ENCODE results near the gene KIF1C.

The KIF1C gene

DNA sequence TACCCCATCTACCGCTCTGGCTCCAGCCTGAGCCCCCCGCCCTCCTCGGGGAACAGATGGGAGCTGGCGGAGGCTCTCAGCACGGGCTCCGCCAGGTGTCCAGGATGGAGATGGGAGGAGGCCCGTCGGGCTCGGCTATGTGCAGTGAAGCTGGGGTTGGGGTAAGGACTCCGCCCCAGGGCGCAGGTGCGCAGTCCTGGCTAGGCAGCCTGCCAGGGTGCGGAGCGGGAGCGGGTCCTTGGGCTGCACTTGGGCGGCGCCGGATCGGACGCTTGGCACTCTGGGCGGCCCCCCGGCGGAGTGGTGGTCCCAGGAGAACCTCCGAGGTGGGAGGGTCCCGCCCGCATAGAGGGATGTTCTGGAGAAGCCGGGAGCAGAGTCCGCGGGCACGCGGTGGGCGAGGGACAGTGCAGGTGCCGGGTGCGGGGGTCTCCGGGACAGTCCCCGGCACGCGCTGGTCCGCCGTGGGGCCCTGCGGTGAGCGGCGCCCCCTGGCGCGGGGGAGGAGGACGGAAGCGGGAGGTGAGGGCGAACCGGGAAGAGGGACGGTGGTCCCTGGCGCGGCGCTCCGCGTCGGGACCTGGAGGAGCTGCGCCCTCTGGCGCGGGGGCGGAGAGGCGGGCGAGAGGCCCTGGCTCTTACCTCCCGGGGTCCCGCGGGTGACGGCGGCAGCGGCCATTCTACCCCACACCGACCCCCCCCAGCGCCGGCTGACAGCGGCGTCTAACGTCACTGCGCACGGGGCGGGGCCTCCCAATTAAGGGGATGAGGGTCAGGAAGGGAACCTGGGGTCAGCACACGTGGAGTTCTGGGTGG lies 10.6 kb upstream of the KIF1C start, which contains the start of gene CAMTA2 (continued):
- no peak for TF ChIP-seq ZNF174 (tag by site-specific recombination; IDR thresholded peaks at IDR 0.05)
- TF ChIP-seq, protein P1, sequence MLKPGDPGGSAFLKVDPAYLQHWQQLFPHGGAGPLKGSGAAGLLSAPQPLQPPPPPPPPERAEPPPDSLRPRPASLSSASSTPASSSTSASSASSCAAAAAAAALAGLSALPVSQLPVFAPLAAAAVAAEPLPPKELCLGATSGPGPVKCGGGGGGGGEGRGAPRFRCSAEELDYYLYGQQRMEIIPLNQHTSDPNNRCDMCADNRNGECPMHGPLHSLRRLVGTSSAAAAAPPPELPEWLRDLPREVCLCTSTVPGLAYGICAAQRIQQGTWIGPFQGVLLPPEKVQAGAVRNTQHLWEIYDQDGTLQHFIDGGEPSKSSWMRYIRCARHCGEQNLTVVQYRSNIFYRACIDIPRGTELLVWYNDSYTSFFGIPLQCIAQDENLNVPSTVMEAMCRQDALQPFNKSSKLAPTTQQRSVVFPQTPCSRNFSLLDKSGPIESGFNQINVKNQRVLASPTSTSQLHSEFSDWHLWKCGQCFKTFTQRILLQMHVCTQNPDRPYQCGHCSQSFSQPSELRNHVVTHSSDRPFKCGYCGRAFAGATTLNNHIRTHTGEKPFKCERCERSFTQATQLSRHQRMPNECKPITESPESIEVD (tag by site-specific recombination; IDR thresholded peaks at IDR 0.05) = no peak
- TF ChIP-seq ZNF48 (tag by site-specific recombination; IDR thresholded peaks at IDR 0.05) = no peak
- no peak for TF ChIP-seq HOXC10 (CRISPR knock-in tag; IDR thresholded peaks at IDR 0.05)
- TF ChIP-seq TRIM28 (IDR thresholded peaks at IDR 0.05; ENCODE audit: borderline replicate concordance, low read length) = no peak
- TF ChIP-seq ZNF549 (tag by site-specific recombination; IDR thresholded peaks at IDR 0.05) = no peak
- TF ChIP-seq ZNF302 (tag by site-specific recombination; IDR thresholded peaks at IDR 0.05; ENCODE audit: low read depth) = no peak
- TF ChIP-seq ZFP41 (tag by site-specific recombination; IDR thresholded peaks at IDR 0.05; ENCODE audit: borderline replicate concordance) = no peak
- TF ChIP-seq, protein P2, sequence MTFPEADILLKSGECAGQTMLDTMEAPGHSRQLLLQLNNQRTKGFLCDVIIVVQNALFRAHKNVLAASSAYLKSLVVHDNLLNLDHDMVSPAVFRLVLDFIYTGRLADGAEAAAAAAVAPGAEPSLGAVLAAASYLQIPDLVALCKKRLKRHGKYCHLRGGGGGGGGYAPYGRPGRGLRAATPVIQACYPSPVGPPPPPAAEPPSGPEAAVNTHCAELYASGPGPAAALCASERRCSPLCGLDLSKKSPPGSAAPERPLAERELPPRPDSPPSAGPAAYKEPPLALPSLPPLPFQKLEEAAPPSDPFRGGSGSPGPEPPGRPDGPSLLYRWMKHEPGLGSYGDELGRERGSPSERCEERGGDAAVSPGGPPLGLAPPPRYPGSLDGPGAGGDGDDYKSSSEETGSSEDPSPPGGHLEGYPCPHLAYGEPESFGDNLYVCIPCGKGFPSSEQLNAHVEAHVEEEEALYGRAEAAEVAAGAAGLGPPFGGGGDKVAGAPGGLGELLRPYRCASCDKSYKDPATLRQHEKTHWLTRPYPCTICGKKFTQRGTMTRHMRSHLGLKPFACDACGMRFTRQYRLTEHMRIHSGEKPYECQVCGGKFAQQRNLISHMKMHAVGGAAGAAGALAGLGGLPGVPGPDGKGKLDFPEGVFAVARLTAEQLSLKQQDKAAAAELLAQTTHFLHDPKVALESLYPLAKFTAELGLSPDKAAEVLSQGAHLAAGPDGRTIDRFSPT (tag by site-specific recombination; IDR thresholded peaks at IDR 0.05) = peak; percentile 96
- TF ChIP-seq ZNF777 (tag by site-specific recombination; IDR thresholded peaks at IDR 0.05; ENCODE audit: borderline replicate concordance) = no peak; the same call in 1 of the 2 replicates
- peak; percentile 99 for TF ChIP-seq GLIS1 (tag by site-specific recombination; IDR thresholded peaks at IDR 0.05)
- peak; percentile 89 for TF ChIP-seq ZBTB8A (tag by site-specific recombination; IDR thresholded peaks at IDR 0.05)
- TF ChIP-seq ZNF571 (tag by site-specific recombination; IDR thresholded peaks at IDR 0.05) = no peak
- TF ChIP-seq, protein P3, sequence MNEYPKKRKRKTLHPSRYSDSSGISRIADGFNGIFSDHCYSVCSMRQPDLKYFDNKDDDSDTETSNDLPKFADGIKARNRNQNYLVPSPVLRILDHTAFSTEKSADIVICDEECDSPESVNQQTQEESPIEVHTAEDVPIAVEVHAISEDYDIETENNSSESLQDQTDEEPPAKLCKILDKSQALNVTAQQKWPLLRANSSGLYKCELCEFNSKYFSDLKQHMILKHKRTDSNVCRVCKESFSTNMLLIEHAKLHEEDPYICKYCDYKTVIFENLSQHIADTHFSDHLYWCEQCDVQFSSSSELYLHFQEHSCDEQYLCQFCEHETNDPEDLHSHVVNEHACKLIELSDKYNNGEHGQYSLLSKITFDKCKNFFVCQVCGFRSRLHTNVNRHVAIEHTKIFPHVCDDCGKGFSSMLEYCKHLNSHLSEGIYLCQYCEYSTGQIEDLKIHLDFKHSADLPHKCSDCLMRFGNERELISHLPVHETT (tag by site-specific recombination; IDR thresholded peaks at IDR 0.05) = no peak
- no peak for TF ChIP-seq ZNF677 (tag by site-specific recombination; IDR thresholded peaks at IDR 0.05)
- no peak for TF ChIP-seq ZNF626 (tag by site-specific recombination; IDR thresholded peaks at IDR 0.05)
- TF ChIP-seq ZNF660 (tag by site-specific recombination; IDR thresholded peaks at IDR 0.05) = peak; percentile 87
- 0 out of 2 replicates have a peak, but pooled peaks have one; percentile 64 for TF ChIP-seq BCL11A (tag by site-specific recombination; IDR thresholded peaks at IDR 0.05; ENCODE audit: low read depth)
- no peak for TF ChIP-seq ZNF548 (tag by site-specific recombination; IDR thresholded peaks at IDR 0.05)
- TF ChIP-seq, protein P4, sequence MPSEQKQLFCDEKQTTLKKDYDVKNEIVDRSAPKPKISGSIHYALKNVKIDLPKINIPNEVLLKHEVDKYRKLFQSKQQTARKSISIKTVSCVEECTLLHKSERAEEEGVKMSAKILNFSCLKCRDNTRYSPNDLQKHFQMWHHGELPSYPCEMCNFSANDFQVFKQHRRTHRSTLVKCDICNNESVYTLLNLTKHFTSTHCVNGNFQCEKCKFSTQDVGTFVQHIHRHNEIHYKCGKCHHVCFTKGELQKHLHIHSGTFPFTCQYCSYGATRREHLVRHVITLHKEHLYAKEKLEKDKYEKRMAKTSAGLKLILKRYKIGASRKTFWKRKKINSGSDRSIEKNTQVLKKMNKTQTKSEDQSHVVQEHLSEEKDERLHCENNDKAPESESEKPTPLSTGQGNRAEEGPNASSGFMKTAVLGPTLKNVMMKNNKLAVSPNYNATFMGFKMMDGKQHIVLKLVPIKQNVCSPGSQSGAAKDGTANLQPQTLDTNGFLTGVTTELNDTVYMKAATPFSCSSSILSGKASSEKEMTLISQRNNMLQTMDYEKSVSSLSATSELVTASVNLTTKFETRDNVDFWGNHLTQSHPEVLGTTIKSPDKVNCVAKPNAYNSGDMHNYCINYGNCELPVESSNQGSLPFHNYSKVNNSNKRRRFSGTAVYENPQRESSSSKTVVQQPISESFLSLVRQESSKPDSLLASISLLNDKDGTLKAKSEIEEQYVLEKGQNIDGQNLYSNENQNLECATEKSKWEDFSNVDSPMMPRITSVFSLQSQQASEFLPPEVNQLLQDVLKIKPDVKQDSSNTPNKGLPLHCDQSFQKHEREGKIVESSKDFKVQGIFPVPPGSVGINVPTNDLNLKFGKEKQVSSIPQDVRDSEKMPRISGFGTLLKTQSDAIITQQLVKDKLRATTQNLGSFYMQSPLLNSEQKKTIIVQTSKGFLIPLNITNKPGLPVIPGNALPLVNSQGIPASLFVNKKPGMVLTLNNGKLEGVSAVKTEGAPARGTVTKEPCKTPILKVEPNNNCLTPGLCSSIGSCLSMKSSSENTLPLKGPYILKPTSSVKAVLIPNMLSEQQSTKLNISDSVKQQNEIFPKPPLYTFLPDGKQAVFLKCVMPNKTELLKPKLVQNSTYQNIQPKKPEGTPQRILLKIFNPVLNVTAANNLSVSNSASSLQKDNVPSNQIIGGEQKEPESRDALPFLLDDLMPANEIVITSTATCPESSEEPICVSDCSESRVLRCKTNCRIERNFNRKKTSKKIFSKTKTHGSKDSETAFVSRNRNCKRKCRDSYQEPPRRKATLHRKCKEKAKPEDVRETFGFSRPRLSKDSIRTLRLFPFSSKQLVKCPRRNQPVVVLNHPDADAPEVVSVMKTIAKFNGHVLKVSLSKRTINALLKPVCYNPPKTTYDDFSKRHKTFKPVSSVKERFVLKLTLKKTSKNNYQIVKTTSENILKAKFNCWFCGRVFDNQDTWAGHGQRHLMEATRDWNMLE (tag by site-specific recombination; conservative IDR thresholded peaks at IDR 0.05; ENCODE audit: low read depth) = peak; percentile 32
- 0 out of 2 replicates have a peak, but pooled peaks have one; percentile 12 for TF ChIP-seq ZNF623 (tag by site-specific recombination; IDR thresholded peaks at IDR 0.05)
